Activated naive CD4-positive, alpha-beta T cell treated with anti-CD3 and anti-CD28 coated beads, Interleukin-2, amount 50 U/mL, for 16 hours (primary cell): ENCODE measurements around the gene SPOCK1.

Experiments
- DNase-seq: peaks from one replicate; pipeline ENCODE4 v3.0.0-alpha.2; 2020

Gene SPOCK1

GRCh38 chr5:137091472-137091871, 407.7 kb downstream of the SPOCK1 start:
- no peak for DNase-seq

DNA sequence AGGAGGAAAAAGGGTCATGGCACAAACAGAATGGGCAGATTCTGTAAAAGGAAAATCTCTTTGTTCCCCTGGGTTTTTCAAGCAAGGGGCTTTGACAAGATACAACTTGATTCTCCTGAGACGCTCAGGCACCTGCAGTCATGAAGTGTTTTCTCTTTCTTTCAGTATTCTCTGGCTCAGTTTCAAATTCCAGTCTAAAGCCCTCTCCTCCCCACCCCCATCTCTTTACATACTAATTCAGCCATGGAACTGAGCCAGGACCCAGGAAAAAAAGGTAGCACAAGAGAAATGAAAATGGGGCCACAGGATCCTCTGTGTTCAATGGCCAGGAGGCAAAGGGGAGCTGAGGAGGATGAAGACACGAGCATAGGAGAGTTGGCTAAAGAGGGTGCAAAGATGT, 408.4 kb downstream of the SPOCK1 start:
- DNase-seq = no peak

GRCh38 chr5:137090151-137090550, 409.0 kb downstream of the SPOCK1 start:
- no peak for DNase-seq

DNA sequence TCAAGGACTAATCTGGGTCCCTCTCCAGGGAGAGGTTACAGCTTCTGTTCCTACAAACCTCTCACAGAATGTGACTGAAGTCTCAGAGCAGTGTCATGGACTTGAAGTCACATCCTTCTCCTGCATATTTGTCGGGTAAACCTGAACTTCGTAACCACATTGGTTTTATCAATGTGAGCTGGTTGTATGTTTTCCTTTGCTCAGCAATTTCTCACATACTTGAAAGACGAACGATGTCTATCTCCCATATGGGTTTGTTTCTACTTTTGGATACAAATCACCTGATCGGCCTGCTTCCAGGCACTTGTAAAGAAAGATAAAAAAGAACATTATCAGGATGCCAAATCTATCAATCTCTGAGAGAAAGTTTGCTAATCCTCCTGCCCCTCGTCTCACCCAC, 411.0 kb downstream of the SPOCK1 start:
- no peak for DNase-seq

GRCh38 chr5:137086342-137086741, 412.8 kb downstream of the SPOCK1 start:
- DNase-seq = no peak

GRCh38 chr5:137085206-137085605, 413.9 kb downstream of the SPOCK1 start:
- DNase-seq = no peak

DNA sequence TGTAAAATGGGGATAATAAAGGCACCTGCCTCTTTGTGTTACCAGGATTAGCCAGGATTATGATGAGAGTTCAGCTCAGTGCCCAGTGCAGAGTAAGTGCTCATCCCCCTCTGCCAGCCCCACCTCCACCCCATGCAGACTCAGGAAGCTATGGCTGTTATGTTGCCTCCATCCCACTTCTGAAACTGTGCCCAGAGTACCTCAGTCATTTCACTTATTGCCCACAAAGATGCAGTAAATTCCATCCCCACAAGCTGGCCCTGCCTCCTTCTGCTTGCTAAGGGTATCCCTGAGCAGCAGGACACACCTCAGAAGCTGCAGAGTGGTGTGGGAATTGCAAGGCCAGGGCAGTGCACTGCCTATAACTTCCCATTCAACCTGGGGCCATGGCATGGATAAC, 415.1 kb downstream of the SPOCK1 start:
- no peak for DNase-seq

- no peak for DNase-seq
Measured at GRCh38 chr5:137082951-137083350, 416.2 kb downstream of the SPOCK1 start.

- no peak for DNase-seq
Measured at GRCh38 chr5:137078171-137078665, 420.9 kb downstream of the SPOCK1 start.

DNA sequence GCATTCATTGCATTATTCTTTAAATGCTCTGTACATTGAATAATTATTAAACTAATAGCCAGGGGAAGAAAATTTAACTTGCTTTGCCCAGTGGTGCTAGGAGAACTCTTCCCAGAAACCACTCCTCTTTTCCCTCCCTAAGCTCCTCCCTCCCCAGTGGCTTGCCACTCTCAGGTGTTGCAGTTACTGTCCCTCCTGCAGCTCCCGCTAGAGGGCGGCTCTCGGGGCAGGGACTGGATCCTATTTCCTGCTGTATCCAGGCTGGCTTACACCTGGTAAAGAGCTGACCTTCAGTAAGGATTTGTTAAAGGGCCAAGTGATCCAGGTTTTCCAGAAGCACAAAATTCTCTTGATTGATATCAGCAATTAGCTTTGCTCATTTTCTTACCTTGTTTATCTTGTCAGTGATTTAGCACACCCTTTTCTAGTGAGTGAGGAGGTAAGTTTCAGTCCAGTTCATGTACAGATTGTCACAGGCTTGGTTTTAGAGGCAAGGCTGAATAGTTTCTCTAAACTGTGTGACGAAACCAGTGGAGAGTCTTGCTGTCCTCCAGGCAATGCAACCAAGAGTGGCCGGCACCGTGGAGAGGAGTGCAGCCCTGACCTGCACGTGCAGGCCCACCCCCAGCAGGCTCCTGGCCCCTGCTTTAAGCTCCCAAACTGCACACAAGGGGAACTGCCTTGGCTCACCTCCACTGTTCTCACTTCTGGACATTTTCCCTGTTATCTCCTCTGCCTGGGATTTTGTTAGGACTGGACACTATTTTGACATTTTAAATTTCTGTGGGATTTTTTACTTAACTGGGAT, 423.8 kb downstream of the SPOCK1 start:
- DNase-seq = no peak

- no peak for DNase-seq
Measured at GRCh38 chr5:137073189-137073588, 425.9 kb downstream of the SPOCK1 start.

DNA sequence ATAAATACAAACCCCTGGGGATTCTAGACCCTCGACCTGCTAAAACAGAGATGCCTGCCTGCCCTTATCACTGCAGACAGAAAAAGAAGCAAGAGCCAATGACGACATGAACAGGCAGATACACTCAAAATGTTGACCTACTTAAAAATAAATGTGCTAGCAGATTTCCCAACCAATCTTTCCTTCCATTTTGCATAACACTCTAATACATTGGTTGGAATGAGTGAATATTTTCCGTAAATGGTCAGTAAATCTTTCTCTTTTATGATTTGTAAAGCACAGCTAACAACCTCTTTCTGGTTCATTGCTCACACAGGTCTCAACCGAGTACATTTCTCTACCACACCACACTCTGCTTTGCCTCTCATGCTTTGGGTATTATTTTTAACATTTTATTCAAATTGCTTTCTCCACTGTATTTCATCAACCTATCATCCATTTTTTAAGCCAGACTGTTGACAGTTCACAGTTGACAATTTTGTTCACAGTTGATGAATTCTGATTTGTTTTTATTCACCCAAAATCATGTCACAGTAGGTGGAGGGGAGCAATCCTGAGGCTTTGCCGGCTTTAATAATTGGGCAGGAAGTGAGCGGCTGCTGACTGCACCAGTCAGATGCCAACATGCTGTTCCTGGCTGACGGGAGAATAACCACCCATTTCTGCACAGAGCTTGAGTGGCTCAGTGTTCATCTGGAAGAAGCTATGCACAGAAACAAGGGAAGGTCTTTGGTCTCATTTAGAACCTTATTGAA, 426.6 kb downstream of the SPOCK1 start:
- no peak for DNase-seq

DNA sequence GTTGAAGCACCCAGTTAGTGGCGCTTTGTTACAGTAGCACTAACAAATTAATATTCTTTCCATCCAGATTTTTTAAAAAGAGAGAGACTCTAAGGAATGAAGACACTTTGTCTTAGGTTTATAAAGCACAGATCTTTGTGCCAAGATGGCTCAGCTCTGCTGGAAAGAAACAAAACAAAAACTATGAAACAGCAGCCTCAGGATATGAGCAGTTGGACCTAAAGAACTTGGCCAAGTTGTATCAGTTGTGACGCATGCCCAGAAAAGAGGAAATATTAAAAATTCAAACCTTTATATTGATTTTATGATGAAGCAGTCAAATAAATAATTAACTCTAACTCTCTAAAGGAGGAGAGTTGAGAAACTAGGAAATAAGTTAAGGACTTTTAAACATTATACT, 427.2 kb downstream of the SPOCK1 start:
- no peak for DNase-seq

DNA sequence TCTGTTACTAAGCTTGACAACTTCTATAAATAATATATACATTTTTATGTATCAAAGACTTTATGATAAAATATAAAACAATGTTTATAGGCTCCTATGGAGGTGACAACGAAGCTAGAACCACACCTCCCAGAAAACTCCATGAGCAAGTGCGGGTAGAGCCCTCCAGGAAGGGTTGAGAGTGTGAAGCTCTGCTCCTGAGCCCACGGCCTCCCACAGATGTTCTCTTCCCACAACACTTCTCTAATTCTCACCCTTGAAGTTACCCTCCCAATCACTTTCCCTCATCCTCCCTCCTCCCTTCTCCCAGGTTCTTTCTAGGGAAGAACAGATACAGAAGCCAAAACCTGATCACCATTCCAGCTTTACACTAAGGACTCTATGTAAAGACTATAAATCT, 427.6 kb downstream of the SPOCK1 start:
- no peak for DNase-seq

DNA sequence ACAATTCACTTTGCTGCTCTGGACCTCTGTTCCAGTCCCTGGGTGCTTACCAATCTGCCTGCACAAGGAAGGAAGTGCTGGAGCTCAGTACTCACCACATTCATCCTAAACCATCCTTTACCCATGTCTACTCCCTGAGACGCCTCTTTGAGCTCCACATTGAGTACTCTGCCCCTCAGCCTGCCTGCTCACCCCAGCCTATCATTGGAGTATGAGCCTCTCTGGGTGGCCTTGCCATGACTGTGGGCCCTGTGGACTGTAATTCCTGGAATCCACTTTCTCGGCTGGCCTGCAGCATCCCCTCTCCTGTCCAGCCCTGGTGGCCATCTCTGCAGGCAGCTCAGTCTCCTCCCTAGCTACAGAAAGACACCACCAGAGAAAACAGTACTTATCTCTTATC, 428.6 kb downstream of the SPOCK1 start:
- no peak for DNase-seq

DNA sequence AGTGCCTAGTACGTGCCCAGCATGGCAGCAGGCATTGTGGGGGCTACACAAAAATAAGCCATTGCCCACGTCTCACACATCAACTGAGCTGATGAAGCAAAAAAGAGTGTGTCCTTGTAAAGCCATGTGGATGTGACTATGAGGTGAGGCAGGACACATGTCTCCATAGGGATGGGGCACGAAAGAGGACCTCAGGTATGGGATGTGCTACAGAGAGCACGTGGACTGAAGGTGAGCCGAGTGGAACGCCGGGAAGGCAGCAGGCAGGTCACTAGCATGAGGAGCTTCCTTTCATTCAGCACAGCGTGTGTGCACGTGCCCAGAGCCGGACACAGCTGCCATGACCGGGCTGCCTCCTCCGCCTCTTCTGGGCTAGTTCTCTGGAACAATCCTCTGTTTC, 429.8 kb downstream of the SPOCK1 start:
- DNase-seq = no peak

DNA sequence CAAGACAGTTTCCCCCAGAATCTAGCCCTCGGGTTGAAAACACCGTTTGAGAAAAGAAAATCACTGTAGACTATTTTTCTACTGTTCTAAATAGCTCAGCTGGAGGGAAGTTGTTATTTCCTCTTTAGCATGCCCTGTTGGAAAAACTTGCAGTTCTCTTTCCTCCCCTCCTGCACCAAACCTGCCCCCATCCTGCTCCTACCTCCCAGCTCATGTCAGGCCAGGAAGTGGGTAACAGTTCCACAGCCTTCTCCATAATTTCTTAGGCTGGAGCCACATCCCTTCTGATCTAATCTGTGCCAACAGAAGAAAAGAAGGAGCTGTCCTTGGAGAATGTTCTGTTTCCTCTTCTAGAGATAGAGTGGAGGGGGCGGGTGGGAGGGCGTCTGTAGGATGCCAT, 437.7 kb downstream of the SPOCK1 start:
- DNase-seq = no peak

GRCh38 chr5:137058089-137058488, 441.0 kb downstream of the SPOCK1 start:
- DNase-seq = no peak

- no peak for DNase-seq
Measured at GRCh38 chr5:137056676-137057075, 442.4 kb downstream of the SPOCK1 start.

DNA sequence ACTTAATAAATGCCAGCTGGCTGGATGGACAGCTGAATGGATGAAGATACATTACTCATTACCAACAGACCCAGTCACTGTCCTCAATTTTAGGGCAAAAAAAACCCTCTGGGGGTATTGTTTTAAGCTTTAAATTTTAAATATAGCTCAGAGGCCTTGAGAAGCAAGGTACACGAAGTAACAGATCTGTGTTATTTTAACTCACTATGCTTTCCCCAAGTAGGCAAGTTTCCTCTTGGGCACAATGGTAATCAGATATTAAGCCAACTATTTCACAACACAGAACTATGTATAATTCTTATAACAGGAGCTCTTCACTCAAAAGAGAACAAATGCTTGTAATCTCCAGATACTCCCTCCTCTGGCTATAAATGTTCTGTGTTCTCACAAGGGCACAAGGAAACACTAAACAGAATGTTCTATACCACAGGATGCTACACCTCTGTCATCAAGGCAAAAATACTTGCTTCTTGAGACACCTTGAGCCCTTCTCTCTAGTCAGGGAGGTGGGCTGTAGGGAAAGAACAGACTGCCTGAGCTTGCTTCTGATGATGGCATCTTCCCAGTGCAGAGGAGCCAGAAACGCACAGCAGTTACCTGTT, 443.8 kb downstream of the SPOCK1 start:
- DNase-seq = no peak

GRCh38 chr5:137054792-137055191, 444.3 kb downstream of the SPOCK1 start:
- DNase-seq = no peak

DNA sequence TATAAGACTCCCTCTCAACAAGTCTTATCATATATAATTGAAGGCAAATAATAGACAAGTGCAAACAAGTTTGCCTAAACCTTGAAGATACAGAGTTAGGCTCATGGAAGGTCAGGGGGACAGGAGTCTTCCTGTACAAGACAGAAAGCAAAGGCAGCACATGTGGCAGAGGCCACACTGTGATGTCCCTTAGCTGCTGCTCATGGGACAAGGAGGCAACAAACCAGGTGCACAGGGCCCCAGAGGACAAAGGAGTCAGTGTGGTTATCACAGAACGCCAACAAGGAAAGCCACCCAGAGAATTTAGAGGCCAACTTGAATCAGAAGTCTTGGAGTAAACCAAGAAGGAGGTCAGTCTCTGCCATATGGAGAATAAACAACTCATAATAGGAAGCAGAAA, 444.8 kb downstream of the SPOCK1 start:
- DNase-seq = no peak

- DNase-seq = no peak
Measured at GRCh38 chr5:137051161-137051560, 448.0 kb downstream of the SPOCK1 start.
